Ascending aorta (tissue), 2 donors: ENCODE data around the gene OR2T12. TPM values are rescaled to one million over a fixed set of nuclear protein-coding genes. Genes with fewer than 3 reads are reported as not detected.

Experiments
- DNase-seq, 2 donors: peaks; one replicate each; pipeline ENCODE4 v3.0.0-alpha.2; 2019; ENCODE audit warnings: low spot score in 2 of 2
- H3K27ac ChIP-seq, 2 donors: fragments of 200-600 bp; sonication (generic); one replicate each; pipeline ENCODE4 v1.5.1; 2016 to 2017; ENCODE audit warnings: mild to moderate bottlenecking in 1 of 2
- H3K27me3 ChIP-seq: fragments of 200-600 bp; sonication (generic); one replicate; pipeline ENCODE4 v1.5.1; 2017
- H3K36me3 ChIP-seq, 2 donors: fragments of 200-600 bp; sonication (generic); one replicate each; pipeline ENCODE4 v1.5.1; 2016
- H3K4me1 ChIP-seq, 2 donors: fragments of 200-600 bp; sonication (generic); one replicate each; pipeline ENCODE4 v1.5.1; 2016 to 2017; ENCODE audit warnings: mild to moderate bottlenecking in 1 of 2
- H3K4me3 ChIP-seq, 2 donors: fragments of 200-600 bp; sonication (generic); one replicate each; pipeline ENCODE4 v1.5.1; 2016 to 2017; ENCODE audit warnings: mild to moderate bottlenecking in 1 of 2
- H3K9me3 ChIP-seq, 2 donors: fragments of 200-600 bp; sonication (generic); one replicate each; pipeline ENCODE4 v1.5.1; 2016
- intact Hi-C: fragments of 100-400 bp; cut with DNase I; formaldehyde crosslinking; loops from one replicate; pipeline ENCODE4 v1.15.1; 2023
- total RNA-seq: library from RNA; depleted of rRNA; stranded (reverse); fragments of >200 nt; gene quantifications from one replicate; pipeline ENCODE4 v1.1.0, GENCODE V29; 2016
- TF ChIP-seq, protein P1 (sequence below), 3 experiments: fragments of 200-600 bp in 2 of 3; fragments of 450-650 bp in 1 of 3; sonication (generic) in 2 of 3; IDR thresholded peaks; one replicate each; pipeline ENCODE4 v1.5.1; 2016 to 2019; ENCODE audit warnings: antibody characterized with exemption in 3 of 3, mild to moderate bottlenecking in 1 of 3, moderate library complexity in 1 of 3

OR2T12 gene
- total RNA-seq, 1 donor from 2014 or later, result not detected

DNA sequence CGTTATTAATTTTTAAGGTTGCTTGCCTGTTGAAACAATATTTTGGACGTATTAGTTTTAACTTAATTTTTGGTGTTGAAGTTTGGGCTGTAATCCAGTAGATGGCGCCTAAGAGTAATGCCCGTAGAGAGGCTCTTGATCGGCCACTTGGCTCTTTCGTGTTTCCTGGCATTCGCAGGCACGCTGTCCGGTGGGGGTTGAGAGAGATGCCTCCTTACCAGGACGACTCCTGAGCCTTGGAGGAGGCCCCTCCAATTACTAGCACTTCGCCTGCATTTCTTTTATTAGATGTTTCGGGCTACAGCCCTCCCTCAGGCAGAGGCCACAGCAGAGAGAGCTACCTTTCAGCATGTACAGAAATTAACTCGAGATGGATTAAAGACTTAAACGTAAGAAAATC, 60.0 kb downstream of the OR2T12 start:
- no peak overlapping the region for H3K4me3 ChIP-seq
- H3K27ac ChIP-seq, result no peak overlapping the region
- intact Hi-C loops, result no loop called here
- TF ChIP-seq, protein P1, sequence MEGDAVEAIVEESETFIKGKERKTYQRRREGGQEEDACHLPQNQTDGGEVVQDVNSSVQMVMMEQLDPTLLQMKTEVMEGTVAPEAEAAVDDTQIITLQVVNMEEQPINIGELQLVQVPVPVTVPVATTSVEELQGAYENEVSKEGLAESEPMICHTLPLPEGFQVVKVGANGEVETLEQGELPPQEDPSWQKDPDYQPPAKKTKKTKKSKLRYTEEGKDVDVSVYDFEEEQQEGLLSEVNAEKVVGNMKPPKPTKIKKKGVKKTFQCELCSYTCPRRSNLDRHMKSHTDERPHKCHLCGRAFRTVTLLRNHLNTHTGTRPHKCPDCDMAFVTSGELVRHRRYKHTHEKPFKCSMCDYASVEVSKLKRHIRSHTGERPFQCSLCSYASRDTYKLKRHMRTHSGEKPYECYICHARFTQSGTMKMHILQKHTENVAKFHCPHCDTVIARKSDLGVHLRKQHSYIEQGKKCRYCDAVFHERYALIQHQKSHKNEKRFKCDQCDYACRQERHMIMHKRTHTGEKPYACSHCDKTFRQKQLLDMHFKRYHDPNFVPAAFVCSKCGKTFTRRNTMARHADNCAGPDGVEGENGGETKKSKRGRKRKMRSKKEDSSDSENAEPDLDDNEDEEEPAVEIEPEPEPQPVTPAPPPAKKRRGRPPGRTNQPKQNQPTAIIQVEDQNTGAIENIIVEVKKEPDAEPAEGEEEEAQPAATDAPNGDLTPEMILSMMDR (IDR thresholded peaks at IDR 0.05), result peak in 1 of 3 experiments; percentile 30
- H3K27me3 ChIP-seq, result no peaks in the 10 kb centered on the region
- DNase-seq, result no peak
- no peaks in the 10 kb centered on the region for H3K9me3 ChIP-seq
- H3K4me1 ChIP-seq, result no peaks in the 10 kb centered on the region
- H3K36me3 ChIP-seq, result no peaks in the 10 kb centered on the region

Other genes starting within 250 kb of the OR2T12 start
- gene OR2L13, start 208.2 kb downstream of the OR2T12 start, total RNA-seq, result not detected
- not detected for gene OR2M5, start 158.3 kb downstream of the OR2T12 start, total RNA-seq
- not detected for gene OR2M2, start 128.6 kb downstream of the OR2T12 start, total RNA-seq
- gene OR2M3, start 106.2 kb downstream of the OR2T12 start, total RNA-seq, result not detected
- gene OR2M4, start 72.0 kb downstream of the OR2T12 start, total RNA-seq, result not detected
- not detected for gene OR2T33, start 25.4 kb downstream of the OR2T12 start, total RNA-seq
- not detected for gene OR2M7, start 21.1 kb upstream of the OR2T12 start, total RNA-seq
- not detected for gene OR14C36, start 45.4 kb upstream of the OR2T12 start, total RNA-seq
- not detected for gene OR2T4, start 58.2 kb upstream of the OR2T12 start, total RNA-seq
- not detected for gene OR2T6, start 72.3 kb upstream of the OR2T12 start, total RNA-seq
- not detected for gene OR2T1, start 99.6 kb upstream of the OR2T12 start, total RNA-seq
- not detected for gene OR2T2, start 142.2 kb upstream of the OR2T12 start, total RNA-seq
- gene OR2T3, start 169.9 kb upstream of the OR2T12 start, total RNA-seq, result not detected
- gene OR2T5, start 185.2 kb upstream of the OR2T12 start, total RNA-seq, result not detected
- gene OR2G6, start 204.6 kb upstream of the OR2T12 start, total RNA-seq, result not detected